GM18858 (cell line): ENCODE data around the gene PIGW.

ENCODE experiments used
- ATAC-seq: cut with Tn5 transposase; IDR thresholded peaks from one replicate; pipeline ENCODE4 v1.9.1; 2021; ENCODE audit not compliant: unreplicated experiment

Gene PIGW

DNA sequence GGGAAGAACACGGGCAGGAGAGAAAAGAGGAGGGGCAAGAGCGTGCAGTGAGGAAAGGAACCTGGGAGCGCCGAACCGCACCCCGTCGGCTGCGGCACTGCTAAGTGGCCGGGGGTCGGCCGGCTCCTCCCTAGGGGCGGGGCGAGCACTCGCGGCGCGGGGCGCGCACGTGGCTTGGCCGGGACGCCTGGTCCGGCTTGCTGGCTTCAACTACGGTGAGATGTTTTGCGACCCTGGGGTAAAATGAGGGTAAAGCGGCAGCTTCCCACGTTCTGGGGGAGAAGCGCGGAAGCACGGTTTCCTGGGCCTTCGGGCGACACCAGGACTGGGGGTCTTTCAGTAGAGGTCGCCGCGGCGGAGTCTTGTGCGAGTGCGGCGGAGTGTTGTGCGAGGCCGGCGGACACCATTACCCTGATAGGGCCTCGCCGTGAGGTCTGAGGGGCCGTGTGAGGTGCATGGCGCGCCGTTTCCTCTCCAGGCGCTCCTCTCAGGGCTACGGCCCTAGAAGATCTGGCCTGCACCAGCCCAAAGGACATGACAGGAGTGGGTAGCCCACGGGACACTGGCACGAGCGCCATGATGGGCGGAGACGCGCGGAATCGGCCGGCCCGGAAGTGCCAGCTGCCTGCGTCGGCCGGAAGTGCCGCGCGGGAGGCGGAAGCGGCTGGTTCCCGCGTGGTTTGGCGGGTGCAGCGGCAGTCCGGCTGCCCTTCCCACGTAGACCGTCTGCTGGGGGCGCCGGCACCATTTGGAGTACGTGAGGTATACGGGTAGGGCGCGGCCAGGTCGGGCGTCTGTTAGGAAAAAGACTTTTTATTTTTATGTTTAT lies at the start of gene PIGW, which contains the start of gene MYO19:
Gene PIGW (plus strand): TSS at position 148 of the 829 bp plus-strand sequence. CDS start 2,115 bp downstream, outside the sequence.
Gene MYO19 (minus strand): TSS at position 29 of the 829 bp plus-strand sequence. CDS start 2,330 bp downstream, outside the sequence.
- peak; percentile 35 for ATAC-seq

- ATAC-seq: no peak
Observed at GRCh38 chr17:36485027-36485426, 49.8 kb upstream of the PIGW start.

GRCh38 chr17:36485805-36486203 lies 49.0 kb upstream of the PIGW start:
- ATAC-seq: no peak

DNA sequence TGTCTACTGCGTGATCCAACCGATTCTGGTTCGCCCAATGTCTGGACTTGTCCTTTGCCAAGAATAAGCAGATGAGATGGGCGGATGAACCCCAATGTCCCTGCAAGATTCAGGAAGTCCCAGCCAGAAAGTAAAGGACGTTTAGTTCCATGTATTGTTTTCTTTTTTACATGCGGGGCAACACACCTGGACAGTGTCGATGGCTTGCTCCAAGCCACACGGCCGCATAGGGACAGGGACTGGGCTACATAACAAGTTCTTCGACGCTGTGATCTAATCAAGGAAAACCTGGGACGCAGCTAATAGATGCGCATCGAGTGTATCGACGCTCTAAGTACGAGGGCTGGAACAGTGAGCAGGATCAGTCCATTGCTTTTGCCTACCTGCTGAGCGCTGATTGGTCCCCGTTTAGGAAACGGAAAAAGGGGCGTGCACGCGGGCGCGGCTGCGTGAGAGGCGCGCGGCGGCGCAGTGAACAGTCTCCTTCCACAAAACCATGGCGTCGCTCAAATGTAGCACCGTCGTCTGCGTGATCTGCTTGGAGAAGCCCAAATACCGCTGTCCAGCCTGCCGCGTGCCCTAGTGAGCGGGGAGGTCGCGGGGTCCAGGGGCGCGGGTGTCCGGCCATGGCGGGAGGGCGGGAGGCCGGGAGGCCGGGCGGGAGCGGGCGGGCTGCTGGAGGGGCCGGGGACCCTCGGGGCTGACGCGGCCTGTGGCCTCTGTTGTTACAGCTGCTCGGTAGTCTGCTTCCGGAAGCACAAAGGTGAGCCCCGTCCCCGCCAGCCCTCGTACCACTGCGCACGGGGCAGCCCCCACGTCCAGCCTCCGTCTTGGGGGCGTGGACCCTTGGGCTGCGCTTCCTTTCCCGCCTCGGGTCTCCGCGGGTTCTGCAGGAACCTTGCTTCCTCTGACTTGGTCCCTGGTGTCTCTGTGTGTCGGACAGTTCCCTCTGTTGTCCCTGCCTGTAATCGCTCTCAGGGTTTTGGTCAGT lies 48.3 kb upstream of the PIGW start, which contains the start of gene ZNHIT3:
Gene ZNHIT3 (plus strand): TSS at position 478 of the 991 bp plus-strand sequence. CDS start 19 bp downstream, at position 497.
- peak; percentile 80 for ATAC-seq

GRCh38 chr17:36493956-36494355 lies 40.8 kb upstream of the PIGW start:
- no peak for ATAC-seq

DNA sequence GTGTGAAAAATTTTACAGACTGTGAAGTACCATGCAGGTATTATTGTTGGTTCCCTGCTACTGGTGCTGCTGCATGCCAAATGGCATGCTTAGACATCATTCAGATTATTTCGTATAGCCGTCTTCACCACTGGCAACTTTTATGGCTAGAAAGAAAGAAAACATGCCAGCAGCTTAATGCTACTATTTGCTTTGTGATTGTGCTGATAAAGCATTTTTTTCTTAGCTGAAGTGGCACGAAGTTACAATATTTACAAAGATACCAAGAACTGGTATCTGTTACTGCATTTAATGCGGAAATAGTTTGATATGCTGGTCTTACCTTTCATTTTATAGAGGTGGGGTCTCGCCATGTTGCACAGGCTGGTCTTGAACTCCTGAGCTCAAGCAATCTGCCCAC lies 40.1 kb upstream of the PIGW start:
- no peak for ATAC-seq

GRCh38 chr17:36495076-36495578 lies 39.7 kb upstream of the PIGW start:
- ATAC-seq: no peak

DNA sequence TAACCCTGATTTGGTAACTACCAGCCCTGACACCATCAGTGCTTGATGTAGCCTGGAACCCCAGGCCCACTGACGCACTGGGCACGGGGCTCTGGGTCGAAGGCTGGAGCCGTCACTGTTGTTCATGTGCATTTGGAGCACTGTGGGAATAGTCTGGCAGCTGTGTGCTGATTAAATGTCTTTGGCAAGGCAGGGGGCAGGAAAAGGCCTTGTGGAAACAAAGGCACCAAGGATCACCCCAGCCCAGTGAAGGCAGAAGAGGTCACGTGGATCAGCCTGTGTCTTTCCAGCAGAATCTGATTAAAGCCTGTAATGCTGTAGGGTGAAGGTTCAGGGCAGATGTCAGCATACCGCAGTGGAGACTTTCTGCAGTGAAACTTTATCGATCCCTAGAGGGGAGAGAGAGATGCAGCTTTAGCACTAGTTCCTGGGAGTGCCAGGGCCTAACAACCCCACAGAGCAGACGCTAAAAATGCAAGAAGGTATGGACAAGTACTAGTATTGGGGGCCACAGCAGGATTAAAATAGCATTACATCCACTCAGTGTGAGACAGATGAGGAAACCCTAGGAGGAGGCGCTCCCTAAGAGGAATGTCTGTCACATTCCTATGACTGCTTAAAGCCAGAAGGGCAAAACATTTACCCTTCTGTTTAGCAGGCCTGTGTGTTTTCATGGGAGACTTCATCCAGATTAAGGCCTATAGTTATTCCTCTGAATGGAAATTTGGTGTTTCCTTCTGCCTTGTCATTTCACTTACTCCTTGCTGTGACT lies 38.6 kb upstream of the PIGW start:
- no peak for ATAC-seq

DNA sequence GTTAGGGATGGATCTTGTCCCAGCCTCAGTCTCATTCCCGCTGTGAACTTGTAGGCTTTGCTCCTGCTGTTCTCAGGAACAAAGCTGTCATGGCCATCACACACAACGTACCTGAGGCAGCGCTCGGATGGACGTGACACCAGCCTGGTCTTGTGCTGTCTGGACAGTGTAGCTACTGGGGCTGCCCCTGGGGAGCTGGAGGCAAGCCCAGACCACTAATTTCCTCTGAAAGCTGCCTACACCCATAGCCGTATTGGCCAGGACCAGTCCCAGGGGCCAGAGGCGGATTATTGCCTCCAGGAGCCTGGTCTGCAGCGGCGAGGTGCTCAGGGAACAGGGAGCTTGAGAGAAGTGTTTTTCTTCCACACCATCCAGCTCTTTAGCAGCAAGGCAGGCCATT lies 36.6 kb upstream of the PIGW start:
- no peak for ATAC-seq

GRCh38 chr17:36498560-36499300 lies 36.1 kb upstream of the PIGW start:
- no peak for ATAC-seq

DNA sequence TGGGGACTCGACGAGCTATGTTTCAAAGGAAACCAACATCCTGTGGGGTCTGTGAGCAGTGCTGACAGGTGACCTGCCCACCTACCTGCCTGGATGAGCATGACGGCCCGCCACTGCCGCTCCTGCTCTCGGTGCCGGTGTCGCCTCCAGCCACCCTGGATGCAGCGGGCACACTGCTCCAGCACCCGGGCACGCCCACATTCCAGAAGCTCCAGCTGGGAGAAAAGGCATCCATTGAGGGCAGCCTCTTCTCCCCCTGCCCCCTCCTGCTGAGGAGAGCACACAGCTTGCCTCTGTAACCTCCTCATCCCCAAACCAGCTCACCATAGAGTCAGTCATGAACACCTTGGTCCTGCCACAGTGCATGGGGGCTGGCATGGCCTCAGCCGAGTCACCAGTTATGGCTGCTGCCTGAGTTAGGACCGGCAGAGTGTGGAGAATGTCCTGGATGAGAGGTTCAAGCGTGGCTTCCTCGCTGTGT lies 34.0 kb upstream of the PIGW start:
- no peak for ATAC-seq

DNA sequence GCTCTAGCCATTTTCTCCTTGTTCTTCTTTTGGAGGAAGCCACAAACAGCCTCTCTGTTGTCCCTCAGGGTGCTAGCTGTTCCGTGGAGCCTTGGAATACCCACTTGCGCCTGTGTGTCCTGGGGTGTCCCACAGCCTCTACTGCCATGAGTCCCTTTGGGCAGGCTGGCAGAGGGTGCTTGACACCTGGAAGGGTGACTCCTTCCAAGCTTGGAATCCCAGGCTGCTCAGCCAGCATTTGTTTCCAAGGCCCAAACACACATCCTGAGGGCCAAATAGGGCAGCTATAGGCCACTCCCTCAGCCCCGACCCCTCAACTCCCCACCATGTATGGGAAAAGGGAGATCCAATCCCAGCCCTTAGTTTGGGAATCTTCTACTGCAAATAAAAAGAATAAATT lies 33.4 kb upstream of the PIGW start:
- no peak for ATAC-seq

GRCh38 chr17:36501963-36502362 lies 32.8 kb upstream of the PIGW start:
- ATAC-seq: no peak

GRCh38 chr17:36503456-36504155 lies 31.2 kb upstream of the PIGW start:
- ATAC-seq: no peak

- no peak for ATAC-seq
Observed at GRCh38 chr17:36504156-36504545, 30.6 kb upstream of the PIGW start.

DNA sequence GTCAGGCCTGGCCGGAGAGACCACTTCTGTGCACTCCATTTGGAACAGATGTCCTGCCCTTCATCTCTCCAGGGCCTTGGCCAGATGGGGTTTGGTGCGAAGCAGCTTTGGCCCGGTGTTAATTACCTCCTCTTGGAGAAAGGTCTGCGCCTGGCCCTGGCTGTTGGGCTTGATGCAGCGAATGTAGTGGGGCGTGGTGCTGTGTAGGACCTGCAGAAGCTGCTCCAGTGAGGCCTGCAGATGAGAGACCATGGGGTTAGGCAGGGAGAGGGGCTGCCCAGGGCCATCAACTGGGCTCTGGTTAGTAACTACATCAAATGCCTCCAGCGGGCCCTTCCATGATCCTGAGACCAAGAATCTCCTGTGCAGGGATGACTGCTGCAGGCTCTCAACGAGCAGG lies 29.6 kb upstream of the PIGW start:
- ATAC-seq: no peak

DNA sequence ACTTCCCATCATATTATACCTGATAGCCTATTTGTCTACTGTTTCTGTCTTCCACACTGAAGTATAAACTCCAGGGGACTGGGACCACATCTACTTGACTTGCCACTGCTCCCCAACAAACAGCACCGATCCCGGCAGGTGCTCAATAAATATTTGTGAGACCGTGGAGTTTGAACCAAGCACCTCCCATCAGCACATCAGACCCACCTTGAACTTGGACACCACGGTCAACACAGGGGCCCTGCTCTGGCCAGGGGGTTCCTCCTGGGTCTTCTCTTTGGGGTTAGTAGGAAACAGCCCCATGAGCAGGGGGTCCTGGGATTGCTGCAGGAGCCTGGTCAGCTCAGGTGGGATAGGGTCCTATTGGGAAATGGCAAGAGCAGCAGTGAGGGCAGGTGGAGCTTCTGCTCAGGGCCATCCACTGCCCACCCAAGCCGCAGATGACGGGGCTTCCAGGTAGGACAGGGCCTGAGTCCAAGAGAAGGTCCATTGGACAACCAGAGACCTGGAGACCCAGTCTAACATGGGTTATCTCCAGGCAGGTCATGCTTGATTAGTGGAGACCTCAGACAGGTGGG lies 28.4 kb upstream of the PIGW start:
- no peak for ATAC-seq

GRCh38 chr17:36506831-36507230 lies 28.0 kb upstream of the PIGW start:
- no peak for ATAC-seq

GRCh38 chr17:36507266-36507665 lies 27.5 kb upstream of the PIGW start:
- ATAC-seq: no peak
